RWPE1 (cell line): ENCODE data around the gene IFI27L1.

ENCODE experiments used
- CTCF ChIA-PET: fragments of 350-600 bp; sonication (Branson Sonifier 250); formaldehyde crosslinking; extraction: SDS; loops from one replicate; lab custom pipeline; 2021; lab: Yijun Ruan, JAX
- POLR2A ChIA-PET: fragments of 400-600 bp; formaldehyde crosslinking; extraction: SDS; loops from one replicate; lab custom pipeline; 2020; ENCODE audit warnings: antibody characterized with exemption; ENCODE audit not compliant: low non-redundant PET; lab: Yijun Ruan, JAX
- DNase-seq: peaks from one replicate; pipeline ENCODE4 v3.0.0; 2012; ENCODE audit warnings: low spot score
- H3K27ac ChIP-seq: fragments of 450-650 bp; 2 replicates; pipeline ENCODE4 v1.5.1; 2017
- TF ChIP-seq, protein P1 (sequence below): fragments of 450-650 bp; conservative IDR thresholded peaks from 2 replicates; pipeline ENCODE4 v1.5.1; 2017; ENCODE audit warnings: low read depth, mild to moderate bottlenecking

The IFI27L1 gene

DNA sequence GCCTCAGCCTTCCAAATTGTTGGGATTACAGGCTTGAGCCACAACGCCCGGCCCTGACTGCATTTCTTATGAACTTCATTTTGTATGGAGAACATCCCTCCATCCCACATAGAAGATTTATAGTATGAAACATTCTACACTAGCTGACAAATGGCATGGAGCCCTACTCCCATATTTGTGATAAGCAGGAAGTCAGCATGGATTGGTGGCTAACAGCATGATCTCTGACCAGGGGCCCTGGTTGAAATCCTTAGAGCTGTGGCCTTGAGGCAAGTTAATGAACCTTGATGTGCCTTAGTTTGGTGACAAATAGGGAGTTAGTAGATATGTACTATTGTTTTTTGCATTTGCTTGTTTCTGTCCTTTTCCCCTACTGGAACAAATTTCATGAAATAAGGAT, 12.3 kb downstream of the IFI27L1 start:
- DNase-seq: no peak
- ChIA-PET POLR2A (no interaction called here), CTCF (interaction anchor here (0.6 to 0.7 kb wide), 3 partner anchors 85 to 858 kb away, joined by 3 read pairs; no protein-coding TSS in a partner anchor)
- TF ChIP-seq, protein P1, sequence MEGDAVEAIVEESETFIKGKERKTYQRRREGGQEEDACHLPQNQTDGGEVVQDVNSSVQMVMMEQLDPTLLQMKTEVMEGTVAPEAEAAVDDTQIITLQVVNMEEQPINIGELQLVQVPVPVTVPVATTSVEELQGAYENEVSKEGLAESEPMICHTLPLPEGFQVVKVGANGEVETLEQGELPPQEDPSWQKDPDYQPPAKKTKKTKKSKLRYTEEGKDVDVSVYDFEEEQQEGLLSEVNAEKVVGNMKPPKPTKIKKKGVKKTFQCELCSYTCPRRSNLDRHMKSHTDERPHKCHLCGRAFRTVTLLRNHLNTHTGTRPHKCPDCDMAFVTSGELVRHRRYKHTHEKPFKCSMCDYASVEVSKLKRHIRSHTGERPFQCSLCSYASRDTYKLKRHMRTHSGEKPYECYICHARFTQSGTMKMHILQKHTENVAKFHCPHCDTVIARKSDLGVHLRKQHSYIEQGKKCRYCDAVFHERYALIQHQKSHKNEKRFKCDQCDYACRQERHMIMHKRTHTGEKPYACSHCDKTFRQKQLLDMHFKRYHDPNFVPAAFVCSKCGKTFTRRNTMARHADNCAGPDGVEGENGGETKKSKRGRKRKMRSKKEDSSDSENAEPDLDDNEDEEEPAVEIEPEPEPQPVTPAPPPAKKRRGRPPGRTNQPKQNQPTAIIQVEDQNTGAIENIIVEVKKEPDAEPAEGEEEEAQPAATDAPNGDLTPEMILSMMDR: no peak
- no peak overlapping the region for H3K27ac ChIP-seq

DNA sequence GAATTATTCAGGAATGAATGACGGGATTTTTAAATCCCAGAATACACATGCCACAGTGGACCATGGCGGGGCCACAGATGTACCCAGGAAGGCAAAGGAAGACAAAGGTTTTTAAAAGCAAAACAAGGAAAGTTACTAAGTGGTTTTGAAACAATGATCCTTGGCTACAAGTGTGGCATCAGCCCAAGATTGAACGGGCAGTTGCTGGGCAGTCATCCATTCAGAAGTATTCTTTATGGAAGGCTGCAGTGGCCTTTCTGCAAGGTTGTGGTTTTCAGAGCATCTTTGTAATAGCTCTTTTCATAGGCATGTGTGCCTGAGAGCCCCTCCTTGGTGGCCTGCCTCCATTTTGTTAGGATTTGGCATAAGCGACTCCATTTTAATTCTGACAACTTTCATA, 16.0 kb downstream of the IFI27L1 start:
- no peak for DNase-seq
- CTCF ChIA-PET: no interaction called here
- H3K27ac ChIP-seq: no peak overlapping the region
- POLR2A ChIA-PET: interaction anchor here (0.6 kb wide), 1 partner anchor 72 kb away, joined by 4 read pairs; no protein-coding TSS in a partner anchor
- TF ChIP-seq, protein P1: no peak

- DNase-seq: no peak
- POLR2A ChIA-PET: no interaction called here
- CTCF ChIA-PET: no interaction called here
- TF ChIP-seq, protein P1: no peak
- no peak overlapping the region for H3K27ac ChIP-seq
Observed at GRCh38 chr14:94098326-94098992, 17.3 kb downstream of the IFI27L1 start.

DNA sequence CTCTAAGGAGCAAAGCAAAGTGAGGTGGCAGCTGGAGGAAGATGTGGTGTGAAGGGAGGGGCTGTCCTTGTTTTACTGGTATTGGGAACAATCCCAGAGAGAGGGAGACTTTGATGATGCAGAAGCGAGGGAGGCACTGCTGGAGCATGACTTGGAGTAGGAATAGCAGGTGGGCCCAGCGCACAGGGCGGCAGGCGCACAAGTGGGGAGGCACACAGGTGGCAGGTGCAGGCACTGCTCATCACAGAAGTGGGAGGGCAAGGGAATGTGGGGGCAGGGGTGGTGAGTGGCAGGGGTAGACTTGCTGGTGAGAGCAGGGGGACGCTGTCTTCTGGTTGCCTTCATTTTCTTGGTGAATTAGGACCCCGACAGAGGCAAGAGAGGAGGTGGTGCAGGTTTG, 17.9 kb downstream of the IFI27L1 start:
- POLR2A ChIA-PET: no interaction called here
- CTCF ChIA-PET: no interaction called here
- TF ChIP-seq, protein P1: no peak
- DNase-seq: no peak
- H3K27ac ChIP-seq: no peak overlapping the region

DNA sequence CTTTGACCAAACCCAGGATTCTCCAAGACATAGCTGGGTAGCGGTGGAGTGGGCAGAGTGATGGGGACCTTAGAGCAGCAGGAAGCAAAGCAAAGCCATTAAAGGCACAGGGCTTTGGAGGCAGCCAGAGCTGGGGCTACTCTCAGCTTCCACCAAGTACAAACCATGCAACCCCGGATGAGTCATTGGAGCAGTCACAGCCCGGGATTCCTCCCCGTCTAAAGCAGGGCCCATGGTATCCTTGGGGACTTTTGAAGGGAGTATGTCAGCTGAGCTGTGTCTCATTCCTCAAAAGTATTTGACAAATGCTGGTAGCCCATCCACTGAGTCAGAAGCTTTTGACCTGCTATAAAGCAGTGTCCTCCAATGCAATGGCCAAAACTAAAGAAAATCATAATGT, 19.7 kb downstream of the IFI27L1 start:
- TF ChIP-seq, protein P1: no peak
- ChIA-PET CTCF (interaction anchor here (0.5 kb wide), 1 partner anchor 99 kb away, joined by 3 read pairs; no protein-coding TSS in a partner anchor), POLR2A (no interaction called here)
- H3K27ac ChIP-seq: no peak overlapping the region
- DNase-seq: peak; percentile 31

DNA sequence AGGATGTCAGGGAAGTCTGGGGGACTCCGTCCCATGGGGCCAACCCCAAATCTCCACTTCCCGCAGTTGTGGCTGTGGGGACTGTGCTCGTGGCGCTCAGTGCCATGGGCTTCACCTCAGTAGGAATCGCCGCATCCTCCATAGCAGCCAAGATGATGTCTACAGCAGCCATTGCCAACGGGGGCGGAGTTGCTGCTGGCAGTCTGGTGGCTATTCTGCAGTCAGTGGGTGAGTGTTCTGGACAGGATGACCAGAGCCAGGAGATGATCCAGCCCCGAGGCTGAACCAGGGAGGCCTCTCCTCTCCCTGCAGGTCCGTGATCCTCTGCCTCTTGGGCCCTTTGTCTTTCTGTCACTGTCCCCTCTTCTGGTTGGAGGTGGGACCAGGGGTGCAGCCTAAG, 20.6 kb downstream of the IFI27L1 start:
- ChIA-PET CTCF (no interaction called here), POLR2A (no interaction called here)
- DNase-seq: no peak
- TF ChIP-seq, protein P1: no peak
- H3K27ac ChIP-seq: no peak overlapping the region
